GM12865 (cell line): ENCODE results near the gene TRIM68.

Source experiments
- DNase-seq: peaks from one replicate; pipeline ENCODE4 v3.0.0; 2010; ENCODE audit warnings: low read depth
- H3K4me3 ChIP-seq: 2 replicates; pipeline ENCODE4 v1.5.1; 2011; ENCODE audit warnings: mild to moderate bottlenecking, low read depth, low read length, control low read depth
- CTCF ChIP-seq: IDR thresholded peaks from 2 replicates; pipeline ENCODE4 v1.5.1; 2011; ENCODE audit warnings: low read length, control low read depth, low read depth, inconsistent platforms; ENCODE audit not compliant: insufficient read depth; ENCODE audit errors: missing control alignments

Gene TRIM68

GRCh38 chr11:4626207-4627099, 18.4 kb upstream of the TRIM68 start:
- DNase-seq: peak; percentile 77
- H3K4me3 ChIP-seq: no peak overlapping the region
- peak; percentile 63 for TF ChIP-seq CTCF

GRCh38 chr11:4619514-4619913, 11.5 kb upstream of the TRIM68 start:
- no peak overlapping the region for H3K4me3 ChIP-seq
- DNase-seq: no peak
- no peak for TF ChIP-seq CTCF

- no peak overlapping the region for H3K4me3 ChIP-seq
- no peak for TF ChIP-seq CTCF
- DNase-seq: no peak
These were observed 7.9 kb upstream of the TRIM68 start for GRCh38 chr11:4615856-4616444.

GRCh38 chr11:4611986-4612385, 4.0 kb upstream of the TRIM68 start:
- DNase-seq: no peak
- TF ChIP-seq CTCF: no peak
- no peak overlapping the region for H3K4me3 ChIP-seq

- TF ChIP-seq CTCF: no peak
- DNase-seq: peak; percentile 57
- no peak overlapping the region; the same call in 1 of the 2 replicates for H3K4me3 ChIP-seq
These were observed 2.4 kb upstream of the TRIM68 start for GRCh38 chr11:4610258-4610935.

- no peak for DNase-seq
- TF ChIP-seq CTCF: no peak
- H3K4me3 ChIP-seq: peak overlapping the region; percentile 74
These were observed 935 bp downstream of the TRIM68 start for GRCh38 chr11:4607096-4607495.
